ENCODE data around the gene IPO11.
"Not testable (repeated sequence)": the region's sequence is repeated elsewhere in the genome, so short reads cannot be mapped to it uniquely, and the experiment has no call there.

The IPO11 gene

DNA sequence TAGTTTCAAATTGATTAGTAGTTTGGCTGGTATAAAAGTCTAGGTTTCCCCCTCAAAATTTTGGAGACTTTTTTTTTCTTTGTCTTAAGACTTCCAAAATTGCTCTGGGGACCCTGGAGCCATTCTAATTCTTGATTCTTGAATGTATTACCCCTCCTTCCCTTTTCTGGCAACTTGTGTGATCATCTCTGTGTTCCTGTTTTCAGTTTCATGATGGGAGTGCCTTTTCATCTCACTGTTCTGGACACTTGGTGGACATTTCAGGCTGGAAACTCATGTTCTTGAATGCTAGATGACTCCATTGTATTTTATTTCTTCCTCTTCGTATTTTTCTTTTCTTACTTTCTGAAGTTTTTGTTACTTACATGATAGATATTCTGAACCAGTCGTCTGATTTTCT lies 108.8 kb downstream of the IPO11 start:
- DNase-seq: no peak

DNA sequence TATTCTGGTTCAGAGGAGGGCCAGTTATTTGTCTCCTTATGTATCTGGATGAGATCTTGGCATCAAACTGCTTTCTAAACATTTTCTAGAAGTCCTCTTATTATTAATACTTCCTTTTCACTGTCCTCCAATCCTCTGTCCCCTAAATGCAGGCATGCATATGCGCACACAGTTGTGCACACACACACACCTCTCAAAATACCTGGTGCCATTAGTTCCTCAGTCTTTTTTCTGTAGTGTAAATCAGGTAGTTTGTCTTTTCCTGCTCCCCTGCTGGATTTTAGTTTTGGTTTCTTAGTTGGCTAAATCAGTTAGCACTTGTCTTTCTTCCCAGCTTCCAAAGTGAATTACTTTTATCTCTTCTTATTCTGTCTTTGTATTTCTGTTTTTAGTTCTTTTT lies 110.2 kb downstream of the IPO11 start:
- DNase-seq: no peak

DNA sequence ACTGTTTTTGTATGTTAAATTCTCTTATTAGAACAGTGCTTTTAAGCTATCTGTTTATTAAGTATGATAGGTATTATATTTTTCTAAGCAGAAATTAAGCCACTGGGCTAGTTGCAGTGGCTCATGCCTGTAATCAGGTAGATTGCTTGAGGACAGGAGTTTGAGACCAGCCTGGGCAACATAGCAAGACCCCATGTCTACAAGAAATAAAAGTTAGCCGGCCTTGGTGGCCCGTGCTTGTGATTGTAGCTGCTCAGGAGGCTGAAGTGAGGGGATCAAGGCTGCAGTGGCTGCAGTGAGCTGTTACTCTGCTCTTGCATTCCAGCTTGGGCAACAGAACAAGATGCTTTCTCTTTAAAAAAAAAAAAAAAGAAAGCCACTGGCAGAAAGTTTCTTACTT lies 121.0 kb downstream of the IPO11 start:
- DNase-seq: no peak

DNA sequence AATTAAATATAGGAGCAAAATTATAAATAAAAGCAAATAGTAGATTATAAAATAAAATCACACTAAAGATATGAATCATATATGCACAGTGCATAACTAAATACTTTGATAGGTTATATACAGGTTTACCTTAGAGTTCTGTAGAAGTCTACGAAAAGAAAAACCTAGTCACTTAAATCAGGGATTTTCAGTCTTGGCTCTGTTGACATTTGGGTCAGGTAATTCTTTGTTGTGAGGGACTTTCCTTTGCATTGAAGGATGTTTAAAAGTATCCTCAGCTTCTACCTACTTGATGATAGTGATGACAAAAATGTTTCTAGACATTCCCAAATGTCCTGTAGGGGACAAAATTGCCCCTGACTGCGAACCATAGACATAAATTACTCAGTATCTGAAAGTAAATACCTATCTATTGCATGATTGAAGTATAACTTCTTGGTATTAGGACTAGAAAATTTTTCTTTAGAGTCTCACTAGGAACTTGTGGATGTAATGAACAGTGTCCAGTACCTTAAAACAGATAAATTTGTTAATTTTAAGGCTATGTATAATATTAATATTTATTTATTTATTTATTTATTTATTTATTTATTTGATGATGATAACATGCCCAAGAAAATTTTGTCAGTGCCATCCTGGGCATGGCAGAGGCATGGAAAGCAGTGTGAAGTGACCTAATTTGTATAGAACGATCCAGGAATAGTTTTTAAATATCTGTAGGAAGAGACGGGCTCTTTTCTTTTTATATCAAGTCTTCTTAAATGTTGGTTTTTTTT lies 122.1 kb downstream of the IPO11 start:
- no peak for DNase-seq

DNA sequence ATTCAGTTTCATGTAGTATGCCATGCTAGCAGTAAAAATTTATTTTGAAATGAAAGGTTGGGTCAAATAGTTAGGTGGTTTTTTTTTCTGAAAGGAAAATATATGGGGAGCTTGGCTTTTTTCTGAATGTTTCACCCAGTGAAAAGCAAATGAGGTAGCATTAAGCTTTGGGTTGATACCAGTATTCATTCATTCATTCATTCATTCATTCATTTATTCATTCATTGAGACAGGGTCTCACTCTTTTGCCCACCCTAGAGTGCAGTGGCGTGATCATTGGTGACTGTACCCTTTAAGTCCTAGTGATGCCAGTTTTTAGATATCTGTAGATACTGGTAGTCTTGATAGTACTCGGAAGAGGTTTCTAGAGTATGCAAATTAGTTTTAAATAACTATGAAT lies 123.7 kb downstream of the IPO11 start:
- no peak for DNase-seq

DNA sequence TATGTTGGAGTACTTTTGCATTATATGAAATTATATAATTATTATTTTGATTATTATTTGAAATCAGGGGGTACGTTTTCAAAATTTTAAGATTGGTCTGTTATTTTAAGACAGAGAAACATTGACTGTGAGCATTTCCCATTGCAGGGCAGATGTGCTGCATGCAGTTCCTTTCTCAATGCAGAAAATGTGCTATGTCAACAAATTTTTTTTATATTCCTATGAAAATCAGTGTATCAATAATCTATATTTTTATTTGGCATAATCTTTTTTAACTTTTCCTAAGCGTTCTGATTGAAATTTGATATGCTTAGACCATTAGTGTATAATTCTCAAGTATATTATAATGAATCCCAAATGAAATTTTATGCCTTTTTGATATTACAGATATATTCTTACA lies 124.2 kb downstream of the IPO11 start:
- DNase-seq: no peak

DNA sequence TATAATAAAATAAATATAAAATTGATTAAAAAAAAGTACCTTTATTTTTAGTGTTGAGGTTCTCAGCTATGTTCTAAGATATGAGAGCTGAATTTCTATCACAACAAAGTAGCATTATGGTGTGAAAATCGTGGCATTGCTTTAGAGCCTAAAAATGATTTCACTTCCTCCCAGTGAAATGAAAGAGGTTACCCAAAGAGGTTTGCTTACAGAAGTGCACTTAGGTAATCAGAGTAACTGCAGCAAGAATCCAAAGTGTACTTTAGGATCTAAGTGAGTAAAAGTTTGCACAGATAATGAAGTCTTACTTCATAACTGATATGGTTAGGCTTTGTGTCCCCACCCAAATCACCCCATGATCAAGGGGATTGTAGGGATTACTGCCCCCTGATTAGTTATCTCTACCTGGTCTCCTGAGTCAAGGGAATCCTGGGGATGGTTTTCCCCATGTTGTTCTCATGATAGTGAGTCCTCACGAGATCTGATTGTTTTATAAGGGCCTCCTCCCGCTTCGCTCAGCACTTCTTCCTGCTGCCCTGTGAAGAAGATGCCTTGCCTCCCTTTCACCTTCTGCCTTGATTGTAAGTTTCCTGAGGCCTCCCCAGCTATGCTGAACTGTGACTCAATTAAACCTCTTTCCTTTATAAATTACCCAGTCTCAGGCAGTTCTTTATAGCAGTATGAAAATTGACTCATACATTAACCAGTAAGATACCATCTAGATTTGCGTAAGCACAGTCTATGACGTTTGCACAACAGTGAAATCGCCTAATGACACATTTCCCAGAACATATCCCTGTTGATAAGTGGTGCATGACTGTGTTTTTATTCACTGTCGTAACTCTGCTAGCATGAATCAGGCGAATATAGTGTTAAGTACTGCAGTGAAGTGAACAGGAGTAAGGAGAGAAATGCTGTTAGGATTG lies 125.7 kb downstream of the IPO11 start:
- DNase-seq: no peak

DNA sequence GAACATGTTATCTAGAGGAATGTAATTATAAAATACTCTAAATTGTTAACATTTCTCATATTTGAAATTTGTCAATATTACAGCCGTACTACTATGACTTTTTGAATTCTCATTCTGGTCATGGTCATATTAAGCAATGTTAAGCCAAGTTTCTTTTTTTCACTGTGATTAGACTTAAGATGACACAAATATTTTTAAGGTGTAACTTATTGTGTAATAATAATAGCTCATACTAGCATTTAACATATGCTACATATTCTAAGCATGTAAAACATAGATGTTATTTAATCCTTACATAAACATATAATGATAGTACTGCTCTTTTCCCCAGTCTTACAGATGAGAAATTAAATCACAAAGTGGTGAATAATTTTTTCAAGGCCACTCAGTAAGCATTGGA lies 130.2 kb downstream of the IPO11 start:
- no peak for DNase-seq

DNA sequence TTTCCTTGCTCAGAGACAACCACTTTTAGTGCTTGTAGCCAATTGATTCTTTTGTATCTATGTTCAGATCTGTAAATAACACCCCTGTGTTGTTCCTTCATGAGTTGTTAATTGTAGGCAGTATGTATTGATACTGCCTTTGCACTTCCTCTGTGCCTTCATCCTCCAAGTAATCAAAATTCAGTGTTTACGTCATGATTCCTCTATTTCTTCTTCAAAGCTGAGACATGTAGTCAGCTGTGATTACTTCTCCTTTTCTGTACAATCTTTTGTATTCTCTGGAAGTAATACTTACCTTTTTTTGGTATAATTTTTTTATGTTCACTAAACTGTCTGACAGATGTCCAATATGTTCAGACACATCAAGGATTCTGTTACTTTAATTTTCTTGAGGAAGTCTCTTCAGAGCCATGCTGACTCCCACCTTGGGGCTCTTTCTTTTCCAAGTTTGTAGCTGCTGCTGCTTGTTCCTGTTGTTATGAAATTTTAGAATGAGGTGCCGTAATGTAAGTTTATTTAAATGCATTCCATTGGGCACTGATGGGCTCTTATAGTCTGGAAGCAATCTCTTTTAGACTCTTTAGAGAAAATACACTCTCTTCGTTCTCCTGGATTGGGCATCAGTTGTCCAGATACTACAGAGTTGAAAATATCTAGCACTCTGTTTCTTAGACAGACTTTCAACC lies 135.5 kb downstream of the IPO11 start:
- DNase-seq: no peak

DNA sequence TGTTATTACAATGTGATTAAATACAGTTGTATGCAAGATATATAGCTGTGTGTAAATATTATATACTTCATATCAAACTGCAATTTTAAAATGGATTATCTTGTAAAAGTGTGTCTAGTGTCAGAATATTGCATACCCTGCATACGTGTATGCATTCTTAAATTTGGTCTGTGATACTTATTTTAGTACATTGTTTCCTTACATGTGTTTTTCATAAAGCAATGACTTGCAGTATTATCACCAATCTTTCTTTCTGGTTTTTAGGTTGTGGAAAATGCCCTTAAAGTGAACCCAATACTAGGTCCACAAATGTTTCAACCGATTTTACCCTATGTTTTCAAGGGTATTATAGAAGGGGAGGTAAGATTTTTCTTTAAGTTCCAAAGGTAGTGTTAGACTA lies 137.5 kb downstream of the IPO11 start:
- no peak for DNase-seq

DNA sequence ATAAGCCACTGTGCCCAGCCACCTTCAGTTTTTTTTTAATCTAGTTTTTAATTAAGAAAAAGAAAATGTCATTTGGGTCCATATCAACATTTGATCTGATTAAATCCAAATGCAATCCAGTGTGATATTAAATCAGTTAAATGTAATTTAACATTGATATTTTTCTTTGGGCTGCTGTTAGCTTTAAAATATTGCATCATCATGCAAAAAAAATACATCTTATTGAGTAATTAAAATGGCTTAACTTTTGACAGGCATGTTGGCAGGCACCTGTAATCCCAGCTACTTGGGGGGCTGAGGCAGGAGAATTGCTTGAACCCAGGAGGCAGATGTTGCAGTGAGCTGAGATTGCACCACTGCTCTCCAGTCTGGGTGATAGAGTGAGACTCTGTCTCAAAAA lies 143.4 kb downstream of the IPO11 start:
- no peak for DNase-seq

DNA sequence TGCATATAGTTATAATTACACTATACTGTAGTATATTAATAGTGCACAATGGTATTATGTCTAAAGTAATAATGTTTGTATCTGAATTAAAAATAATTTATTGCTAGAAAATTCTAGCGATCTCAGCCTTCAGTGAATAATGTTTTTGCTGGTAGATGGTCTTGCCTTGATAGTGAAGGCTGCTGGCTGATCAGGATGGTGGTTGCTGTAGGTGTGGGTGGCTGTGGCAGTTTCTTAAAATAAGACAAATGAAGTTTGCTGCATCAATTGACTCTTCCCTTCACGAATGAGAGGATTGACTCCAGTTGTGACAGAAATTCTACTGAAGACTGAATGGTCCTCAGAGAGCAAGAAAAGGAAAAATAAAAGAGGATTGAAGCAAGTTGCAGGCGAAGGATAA lies 146.4 kb downstream of the IPO11 start:
- DNase-seq: no peak

DNA sequence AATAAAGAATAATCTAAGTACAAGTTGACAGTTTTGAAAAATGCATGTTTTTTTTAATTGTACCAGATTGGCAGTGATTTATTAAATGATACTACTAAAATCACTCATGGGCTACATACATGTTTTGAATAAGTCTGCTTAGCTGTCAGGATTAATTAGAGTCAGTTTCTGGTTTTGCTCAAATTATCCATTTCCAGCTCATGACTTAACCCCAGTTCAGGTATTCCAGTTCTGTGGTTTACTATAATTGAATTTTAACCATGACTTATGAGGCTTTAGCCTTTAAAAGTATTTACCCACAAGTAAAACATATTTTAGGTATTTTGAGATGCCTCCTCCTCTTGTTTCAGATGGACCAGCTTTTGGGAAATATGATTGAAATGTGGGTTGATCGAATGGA lies 148.2 kb downstream of the IPO11 start:
- DNase-seq: no peak

DNA sequence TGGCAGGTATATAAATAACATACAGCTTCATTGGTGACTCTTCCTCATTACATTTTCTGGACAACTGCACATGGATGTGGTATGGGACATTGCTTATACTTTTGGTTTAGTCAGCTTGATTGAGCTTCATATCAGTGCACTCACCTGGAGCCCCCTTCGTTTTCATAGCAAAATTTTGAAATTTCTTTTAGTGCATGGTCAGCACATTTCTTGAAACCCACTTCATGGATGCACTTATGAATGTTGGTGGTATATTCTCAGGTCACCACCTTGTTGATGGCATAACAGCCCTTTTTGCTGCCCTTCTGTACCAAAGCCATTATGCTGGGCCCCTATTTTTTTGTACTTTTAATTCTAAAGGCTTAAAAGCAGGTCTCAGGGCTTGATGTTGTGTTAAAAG lies 149.3 kb downstream of the IPO11 start:
- DNase-seq: no peak

DNA sequence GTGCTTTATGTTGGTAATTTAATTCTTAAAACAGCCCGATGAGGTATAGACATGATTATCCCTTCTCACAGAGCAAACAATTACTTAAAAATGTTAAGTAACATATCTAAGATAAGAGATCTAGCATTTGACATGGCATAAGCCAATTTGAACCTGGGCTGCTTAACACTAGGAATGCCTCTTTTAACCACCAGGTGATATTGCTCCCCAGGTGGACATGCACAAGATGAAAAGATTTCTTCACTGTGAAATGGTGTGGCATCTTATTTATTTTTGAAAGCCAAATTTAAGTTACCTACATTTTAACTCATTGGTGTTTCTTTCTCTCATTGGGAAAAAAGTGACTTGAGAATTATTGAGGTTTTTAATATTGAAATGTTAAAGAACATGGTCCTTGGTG lies 150.3 kb downstream of the IPO11 start:
- DNase-seq: no peak

DNA sequence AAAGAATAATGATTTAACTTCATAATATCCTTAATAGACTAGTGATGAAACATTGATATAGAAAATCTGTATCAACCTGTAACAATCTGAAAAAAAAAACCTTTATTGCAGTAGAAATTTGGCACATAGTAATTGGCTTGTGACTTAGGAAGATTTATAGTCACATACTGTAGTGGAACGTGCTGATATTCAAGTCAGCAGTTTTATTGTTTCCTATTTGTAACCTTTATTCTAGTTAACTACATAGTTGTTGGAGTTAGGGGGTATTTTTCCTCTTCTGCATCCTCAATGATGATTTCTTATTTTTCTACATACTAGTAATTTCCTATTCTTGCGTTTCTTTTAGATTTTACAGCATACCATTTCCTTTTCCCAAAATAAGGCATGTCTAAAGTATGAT lies 151.5 kb downstream of the IPO11 start:
- DNase-seq: no peak

DNA sequence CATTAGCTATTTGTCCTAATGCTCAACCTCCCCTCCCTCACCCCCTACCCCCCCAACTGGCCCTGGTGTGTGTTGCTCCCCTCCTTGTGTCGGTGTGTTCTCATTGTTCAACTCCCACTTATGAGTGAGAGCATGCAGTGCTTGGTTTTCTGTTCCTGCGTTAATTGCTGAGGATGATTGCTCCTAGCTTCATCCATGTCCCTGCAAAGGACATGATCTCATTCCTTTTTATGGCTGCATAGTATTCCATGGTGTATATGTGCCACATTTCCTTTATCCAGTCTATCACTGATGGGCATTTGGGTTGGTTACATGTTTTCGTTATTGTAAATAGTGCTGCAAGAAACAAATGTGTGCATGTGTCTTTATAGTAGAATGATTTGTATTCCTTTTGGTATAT lies 153.2 kb downstream of the IPO11 start:
- DNase-seq: not testable (repeated sequence)

DNA sequence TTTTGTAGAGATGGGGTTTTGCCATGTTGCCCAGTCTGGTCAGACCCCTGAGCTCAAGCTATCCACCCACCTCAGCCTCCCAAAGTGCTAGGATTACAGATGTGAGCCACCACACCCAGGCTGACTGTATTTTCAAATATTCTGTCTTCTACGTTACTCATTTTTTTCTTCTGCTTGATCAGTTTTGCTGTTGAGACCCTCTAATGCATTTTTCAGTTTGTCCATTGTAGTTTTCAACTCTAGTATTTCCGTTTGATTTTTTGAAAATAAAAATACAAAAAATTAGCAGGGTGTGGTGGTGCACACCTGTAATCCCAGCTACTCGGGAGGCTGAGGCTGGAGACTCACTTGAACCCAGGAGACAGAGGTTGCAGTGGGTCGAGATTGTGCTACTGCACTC lies 155.6 kb downstream of the IPO11 start:
- DNase-seq: no peak

DNA sequence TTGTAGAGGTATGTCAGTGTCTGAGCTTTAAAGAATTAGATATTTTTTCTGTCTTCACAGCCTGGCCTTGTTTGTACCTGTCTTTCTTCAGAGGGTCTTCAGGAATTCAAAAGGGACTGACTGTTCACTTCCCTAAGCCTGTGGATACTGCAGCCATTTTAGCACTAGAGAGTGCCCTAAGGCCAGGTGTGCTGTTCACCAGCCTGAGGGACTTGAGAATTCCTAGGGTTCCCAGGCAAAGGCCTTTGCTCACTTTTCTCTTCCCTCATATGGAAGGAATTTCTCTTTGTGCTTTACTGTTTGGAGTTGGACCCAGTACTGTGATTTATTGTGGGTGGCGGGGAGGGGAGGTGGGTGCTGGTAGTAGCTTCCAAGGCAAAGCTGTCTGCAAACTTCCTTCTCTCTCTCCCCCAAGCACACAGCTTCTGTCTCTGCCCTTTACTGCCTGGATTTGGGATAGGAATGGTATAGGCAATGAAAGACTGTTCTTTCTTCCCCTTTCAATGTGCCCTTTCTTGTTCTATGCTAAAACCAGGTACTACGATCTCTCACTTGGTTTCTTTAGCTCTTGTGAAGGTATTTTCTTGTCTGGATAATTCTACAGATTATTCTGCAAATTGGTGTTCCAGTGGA lies 156.4 kb downstream of the IPO11 start:
- DNase-seq: peak; percentile 93

DNA sequence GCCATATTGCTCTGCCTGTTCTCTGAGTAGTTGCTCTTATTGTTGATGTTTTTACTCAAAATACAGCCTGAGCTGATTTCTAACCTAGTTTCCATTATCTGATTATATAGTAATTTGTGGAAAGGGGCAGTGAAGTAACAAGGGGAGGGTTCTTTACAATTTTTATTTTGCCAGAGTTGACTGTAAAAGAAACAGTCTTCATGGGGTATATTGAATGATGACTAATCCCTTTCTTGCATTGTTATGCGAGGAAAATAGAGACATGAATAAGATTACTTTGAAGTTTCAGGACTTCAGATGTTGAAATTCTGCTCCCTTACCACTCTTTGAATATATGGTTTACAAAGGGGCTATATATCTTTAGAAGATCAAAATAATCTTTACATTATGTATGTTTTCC lies 156.9 kb downstream of the IPO11 start:
- DNase-seq: no peak

DNA sequence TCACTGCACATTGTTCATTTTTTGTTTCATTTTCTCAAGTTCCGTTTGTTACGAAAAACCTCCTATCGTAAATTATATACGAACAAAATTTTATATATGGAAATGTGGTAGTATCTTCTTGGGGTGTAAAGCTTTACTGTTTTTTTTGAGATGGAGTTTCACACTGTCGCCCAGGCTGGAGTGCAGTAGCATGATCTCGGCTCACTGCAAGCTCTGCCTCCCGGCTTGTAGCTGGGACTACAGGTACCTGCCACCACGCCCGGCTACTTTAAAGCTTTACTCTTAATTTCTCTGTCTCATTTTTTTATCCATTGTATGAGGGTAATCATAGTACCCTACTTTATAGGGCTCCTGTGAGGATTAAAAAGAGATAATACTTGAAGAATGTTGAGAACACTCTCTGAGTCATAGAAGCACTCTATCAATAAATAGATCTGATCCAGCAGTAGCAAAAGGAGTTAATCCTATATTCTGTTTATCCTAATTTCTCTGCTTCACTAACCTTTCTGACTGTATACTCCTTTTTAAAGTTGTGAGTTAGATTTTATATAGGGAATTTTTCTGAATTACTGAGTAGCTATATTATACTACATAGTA lies 160.5 kb downstream of the IPO11 start:
- no peak for DNase-seq

DNA sequence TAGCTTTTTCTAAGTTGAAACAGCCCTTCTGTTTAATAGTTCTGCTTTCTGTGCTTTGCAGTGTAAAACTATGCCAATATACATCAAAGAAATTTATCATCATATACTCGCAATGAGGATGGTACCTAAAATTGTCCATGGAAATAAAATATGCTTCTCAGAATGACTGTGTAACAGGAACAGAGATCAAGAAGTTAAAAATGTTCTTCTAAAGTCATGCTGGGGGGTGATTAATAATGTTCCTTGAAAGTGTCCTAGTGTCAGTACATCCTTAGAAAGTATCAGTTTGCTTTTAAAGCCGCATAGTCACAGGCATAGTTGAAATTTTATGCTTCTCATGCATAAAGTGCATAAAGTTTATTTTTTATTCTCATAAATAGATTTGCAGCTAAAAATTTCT lies 162.0 kb downstream of the IPO11 start:
- no peak for DNase-seq

DNA sequence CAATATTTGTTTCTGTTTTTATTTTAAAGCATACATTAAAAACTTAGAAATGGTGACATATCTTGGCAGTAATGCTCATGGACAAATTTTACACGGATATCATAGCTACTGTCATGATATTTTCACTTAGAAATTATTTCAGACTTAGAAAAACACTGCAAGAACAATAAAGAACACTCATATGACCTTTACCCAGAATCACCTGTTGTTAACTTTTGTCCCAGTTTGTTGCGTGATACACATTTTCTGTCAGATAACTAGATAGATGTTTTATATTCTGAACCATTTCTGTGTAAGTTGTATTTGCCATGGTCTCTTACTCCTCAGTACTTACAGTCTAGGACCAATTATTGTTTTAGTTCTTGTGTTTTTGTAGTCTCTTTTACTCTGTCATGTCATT lies 162.5 kb downstream of the IPO11 start:
- DNase-seq: no peak
